Brain microvascular endothelial cell (primary cell): ENCODE results near the gene ZNF436.
A peak's percentile ranks its signal among the peaks of the same experiment; 100 is the strongest.

Experiments
- DNase-seq: peaks from one replicate; pipeline ENCODE4 v3.0.0-alpha.2; 2020
- H3K27ac ChIP-seq: fragments of 250-450 bp; sonication (Bioruptor Pico); 2 replicates; pipeline ENCODE4 v1.5.1; 2020; ENCODE audit warnings: mild to moderate bottlenecking, moderate library complexity
- H3K27me3 ChIP-seq: fragments of 250-450 bp; sonication (Bioruptor Pico); replicated peaks from 2 replicates; pipeline ENCODE4 v1.5.1; 2020; ENCODE audit warnings: mild to moderate bottlenecking
- H3K36me3 ChIP-seq: fragments of 250-450 bp; sonication (Bioruptor Pico); replicated peaks from 2 replicates; pipeline ENCODE4 v1.5.1; 2020; ENCODE audit warnings: mild to moderate bottlenecking
- H3K4me3 ChIP-seq: 2 replicates; pipeline ENCODE4 v1.5.1; 2011; ENCODE audit warnings: low read depth, mild to moderate bottlenecking, control low read depth, low read length, moderate library complexity
- in situ Hi-C: cut with HindIII; loops from 2 replicates; pipeline ENCODE4 v1.10.0; 2017; ENCODE audit warnings: low sequenced_read_pairs, low pct_ligation_motif_present
- TF ChIP-seq, protein P1 (sequence below): IDR thresholded peaks from 2 replicates; pipeline ENCODE4 v1.5.1; 2011; ENCODE audit warnings: low read depth, mild to moderate bottlenecking, moderate library complexity, low read length, control low read depth, inconsistent platforms; ENCODE audit errors: missing control alignments

The ZNF436 gene

DNA sequence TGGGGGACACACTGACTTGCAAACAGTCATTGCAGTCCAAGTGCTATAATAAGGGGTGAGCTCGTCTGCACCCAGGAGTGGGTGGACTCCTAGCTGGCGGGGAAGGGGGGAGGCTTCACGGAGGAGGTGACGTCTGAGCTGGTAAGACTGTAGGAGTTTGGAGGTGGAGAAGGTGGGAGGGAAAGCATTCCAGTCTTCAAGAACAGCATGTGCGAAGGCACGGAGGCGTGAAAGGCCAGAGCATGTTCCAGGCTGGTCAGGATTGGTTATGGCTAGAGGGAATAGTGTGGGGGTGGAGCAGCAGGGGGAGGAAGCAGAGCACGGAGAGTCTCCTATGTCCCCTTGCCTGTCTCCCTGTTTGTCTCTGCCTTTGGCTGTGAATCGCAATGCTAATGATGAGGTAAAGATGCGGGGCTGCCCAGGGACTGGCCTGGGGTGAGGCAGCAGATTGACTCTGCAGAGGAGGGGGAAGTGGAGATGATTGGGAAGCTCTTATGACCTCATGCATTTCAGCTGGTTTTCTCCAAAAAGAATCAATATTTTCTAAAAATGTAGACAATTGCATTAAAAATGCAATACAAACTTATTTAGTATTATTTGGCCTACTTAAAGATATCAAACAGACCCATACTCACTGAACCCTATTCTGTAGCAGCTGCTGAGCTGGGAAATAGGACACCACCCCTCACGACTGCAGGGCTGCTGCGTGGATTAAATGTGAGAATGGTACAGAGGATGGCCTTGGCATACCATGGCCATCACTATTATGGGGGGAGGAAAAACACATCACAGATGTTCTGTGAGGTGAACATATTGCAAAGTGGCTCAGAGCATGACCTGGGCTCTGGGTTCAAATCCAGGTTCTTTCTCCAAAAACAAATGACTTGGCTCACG is 2.6 kb upstream of the ZNF436 start:
- TF ChIP-seq, protein P1, sequence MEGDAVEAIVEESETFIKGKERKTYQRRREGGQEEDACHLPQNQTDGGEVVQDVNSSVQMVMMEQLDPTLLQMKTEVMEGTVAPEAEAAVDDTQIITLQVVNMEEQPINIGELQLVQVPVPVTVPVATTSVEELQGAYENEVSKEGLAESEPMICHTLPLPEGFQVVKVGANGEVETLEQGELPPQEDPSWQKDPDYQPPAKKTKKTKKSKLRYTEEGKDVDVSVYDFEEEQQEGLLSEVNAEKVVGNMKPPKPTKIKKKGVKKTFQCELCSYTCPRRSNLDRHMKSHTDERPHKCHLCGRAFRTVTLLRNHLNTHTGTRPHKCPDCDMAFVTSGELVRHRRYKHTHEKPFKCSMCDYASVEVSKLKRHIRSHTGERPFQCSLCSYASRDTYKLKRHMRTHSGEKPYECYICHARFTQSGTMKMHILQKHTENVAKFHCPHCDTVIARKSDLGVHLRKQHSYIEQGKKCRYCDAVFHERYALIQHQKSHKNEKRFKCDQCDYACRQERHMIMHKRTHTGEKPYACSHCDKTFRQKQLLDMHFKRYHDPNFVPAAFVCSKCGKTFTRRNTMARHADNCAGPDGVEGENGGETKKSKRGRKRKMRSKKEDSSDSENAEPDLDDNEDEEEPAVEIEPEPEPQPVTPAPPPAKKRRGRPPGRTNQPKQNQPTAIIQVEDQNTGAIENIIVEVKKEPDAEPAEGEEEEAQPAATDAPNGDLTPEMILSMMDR = no peak
- Histone ChIP-seq H3K36me3 (no peaks in the 10 kb centered on the region), H3K4me3 (no peak overlapping the region), H3K27ac (no peak overlapping the region), H3K27me3 (no peaks in the 10 kb centered on the region)
- no peak for DNase-seq
- in situ Hi-C loops = no loop called here

DNA sequence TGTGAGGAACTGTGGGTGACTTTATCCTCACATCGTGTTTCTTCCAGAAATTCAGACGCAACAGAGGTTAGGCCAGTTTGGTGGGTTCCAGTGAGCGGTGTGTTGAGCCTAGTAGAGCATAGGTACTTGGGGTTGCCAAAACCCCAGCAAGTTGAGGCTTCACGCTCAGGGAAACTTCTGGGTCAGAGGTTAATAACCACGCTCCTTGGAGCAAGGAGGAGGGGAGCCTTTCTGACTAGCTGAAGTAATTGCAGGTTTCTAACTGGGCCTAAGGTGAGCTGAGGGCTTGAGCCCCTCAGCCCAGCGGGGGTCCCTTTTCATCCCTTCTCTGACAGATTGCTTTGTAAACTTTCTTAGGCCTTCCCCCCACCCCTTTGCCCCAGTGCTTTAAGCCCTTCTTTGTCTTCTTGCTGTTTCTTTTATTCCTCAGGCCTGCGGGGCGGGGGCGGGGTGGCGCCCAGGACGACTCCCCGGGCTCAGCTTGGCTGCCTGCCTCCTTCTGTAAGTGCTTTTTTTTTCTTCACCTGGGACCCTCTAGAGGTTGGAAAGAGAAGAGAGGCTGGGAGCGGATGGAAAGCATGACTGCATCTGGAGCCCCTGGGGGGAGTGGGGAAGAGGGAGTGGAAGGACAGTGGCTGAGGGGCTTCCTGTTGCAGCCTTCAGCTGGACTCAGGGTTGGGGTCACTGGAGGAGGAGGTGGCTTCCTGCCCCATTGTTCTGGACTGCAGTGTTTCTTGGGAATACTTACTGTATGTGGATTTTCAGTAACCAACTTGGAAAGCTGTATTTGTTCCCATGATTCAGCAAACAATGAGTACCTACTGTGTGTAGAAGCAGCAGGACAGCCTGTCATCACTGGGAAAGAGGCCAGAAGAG is 1.3 kb upstream of the ZNF436 start:
- no peaks in the 10 kb centered on the region for H3K27me3 ChIP-seq
- in situ Hi-C loops = no loop called here
- no peak for DNase-seq
- TF ChIP-seq, protein P1 = peak; percentile 32
- H3K36me3 ChIP-seq = peaks cover 10% of the 10 kb centered on the region
- H3K4me3 ChIP-seq = peak overlapping the region; percentile 6
- peak overlapping the region; percentile 94 for H3K27ac ChIP-seq

DNA sequence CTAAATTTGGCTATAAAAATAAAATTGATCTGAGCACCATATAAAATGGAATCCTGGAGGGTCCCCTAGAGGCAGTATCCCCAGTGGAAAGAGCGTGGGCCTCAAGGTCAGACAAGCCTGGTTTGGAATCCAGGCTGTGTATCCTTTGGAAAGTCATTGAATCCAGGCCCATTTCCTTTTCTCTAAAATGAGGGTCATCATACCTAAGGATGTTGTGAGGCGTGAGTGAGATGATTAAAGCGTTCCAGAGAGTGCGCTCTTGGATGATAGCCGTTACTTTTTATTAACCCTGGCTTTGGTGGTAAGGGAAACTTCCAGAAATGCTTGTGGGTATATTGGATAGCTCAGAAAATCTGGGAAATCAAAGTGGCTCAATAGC is 683 bp upstream of the ZNF436 start:
- peak overlapping the region; percentile 96 for H3K4me3 ChIP-seq
- TF ChIP-seq, protein P1 = peak; percentile 6
- H3K27ac ChIP-seq = peak overlapping the region; percentile 94
- H3K27me3 ChIP-seq = no peaks in the 10 kb centered on the region
- peaks cover 11% of the 10 kb centered on the region for H3K36me3 ChIP-seq
- DNase-seq = no peak
- in situ Hi-C loops = no loop called here

DNA sequence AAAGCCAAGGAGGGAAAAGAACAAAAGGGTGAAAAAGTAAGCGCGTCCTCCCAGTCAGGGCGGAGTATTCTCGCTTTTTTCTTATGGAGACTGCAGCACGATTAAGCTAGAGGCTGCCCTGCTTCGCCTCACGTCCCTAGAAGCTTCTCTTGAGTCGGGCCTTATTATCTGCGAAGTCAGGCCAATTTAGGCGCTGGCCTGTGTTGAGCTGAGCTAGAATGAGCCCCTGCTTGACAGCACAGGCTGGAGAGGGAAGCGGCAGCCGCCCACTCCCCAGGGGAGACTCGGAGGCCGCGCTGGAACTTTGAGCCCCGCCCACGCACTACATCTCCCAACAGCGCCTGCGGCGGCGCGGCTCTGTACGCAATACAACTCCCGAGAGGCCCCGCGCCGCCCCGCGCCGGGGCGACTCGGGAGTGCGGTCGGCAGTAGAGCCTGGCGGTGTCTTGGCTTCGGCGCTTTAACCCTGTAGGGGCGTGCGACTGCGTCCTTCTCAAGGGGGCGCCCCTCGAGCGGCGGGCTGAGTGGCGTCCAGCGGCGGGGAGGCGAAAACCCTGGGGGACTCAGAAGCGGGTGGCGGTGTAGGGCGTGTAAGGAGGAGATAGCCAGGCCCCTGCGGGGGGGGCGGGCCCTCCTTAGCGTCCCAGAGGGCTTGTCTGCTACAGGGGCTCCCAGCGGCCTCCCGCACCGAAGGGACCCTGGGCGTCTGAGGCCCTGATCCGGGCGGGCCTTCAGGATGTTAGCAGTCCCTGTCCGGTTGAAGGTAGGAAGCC is 888 bp downstream of the ZNF436 start:
- Histone ChIP-seq H3K36me3 (peaks cover 22% of the 10 kb centered on the region), H3K27ac (peak overlapping the region; percentile 94), H3K4me3 (peak overlapping the region; percentile 96), H3K27me3 (no peaks in the 10 kb centered on the region)
- in situ Hi-C loops = no loop called here
- peak; percentile 81 for DNase-seq
- TF ChIP-seq, protein P1 = peak; percentile 24

DNA sequence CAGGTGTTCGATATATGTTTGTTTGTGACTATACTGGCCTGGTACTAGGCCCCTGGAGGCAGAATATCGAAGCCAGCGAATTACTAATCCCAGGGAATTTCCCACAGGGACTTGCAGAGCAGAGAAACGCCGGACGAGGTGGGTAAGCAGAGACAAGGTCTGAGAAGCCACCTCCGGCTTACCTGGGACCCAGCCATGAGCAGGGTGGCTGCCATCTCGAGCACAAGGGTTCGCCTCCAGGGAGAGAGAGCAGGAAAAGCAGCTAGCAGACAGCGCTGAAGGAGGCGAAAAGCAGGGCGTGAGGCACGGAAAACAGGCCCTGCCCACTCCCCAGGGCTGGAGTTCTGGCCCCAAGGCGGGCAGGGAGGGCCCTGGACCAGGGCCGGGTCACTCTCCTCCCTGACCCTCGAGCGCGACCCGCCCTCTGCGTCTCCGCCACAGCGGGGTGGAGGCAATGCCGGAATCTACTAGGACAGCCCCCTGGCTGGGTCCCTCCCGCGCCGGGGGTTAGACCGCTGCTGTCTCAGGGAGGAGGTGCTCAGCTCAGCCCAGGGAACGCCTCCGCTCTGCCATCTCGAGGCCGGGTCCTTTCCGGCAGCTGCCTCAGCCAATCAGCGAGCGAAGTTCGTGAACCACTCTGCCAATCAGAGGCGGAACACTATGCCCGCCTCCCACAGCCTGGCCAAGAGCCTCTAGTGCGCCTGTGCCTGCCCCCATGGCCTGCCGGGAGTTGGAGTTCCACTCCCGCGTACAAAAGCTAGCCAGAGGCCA is 1.7 kb downstream of the ZNF436 start:
- peak overlapping the region; percentile 94 for H3K27ac ChIP-seq
- no peaks in the 10 kb centered on the region for H3K27me3 ChIP-seq
- DNase-seq = peak; percentile 99
- in situ Hi-C loops = no loop called here
- TF ChIP-seq, protein P1 = no peak
- peaks cover 30% of the 10 kb centered on the region for H3K36me3 ChIP-seq
- H3K4me3 ChIP-seq = peak overlapping the region; percentile 96
